Choroid plexus epithelial cell (primary cell): ENCODE results near the gene RAB7A.

Source experiments
- DNase-seq: peaks from one replicate; pipeline ENCODE4 v3.0.0-alpha.2; 2010; ENCODE audit warnings: low read depth
- H3K4me3 ChIP-seq: 2 replicates; pipeline ENCODE4 v1.5.1; 2011; ENCODE audit warnings: low read depth, mild to moderate bottlenecking, control low read depth, low read length, moderate library complexity
- CTCF ChIP-seq: conservative IDR thresholded peaks from 2 replicates; pipeline ENCODE4 v1.5.1; 2011; ENCODE audit warnings: low read depth, mild to moderate bottlenecking, control low read depth, inconsistent platforms, low read length, moderate library complexity

RAB7A gene

DNA sequence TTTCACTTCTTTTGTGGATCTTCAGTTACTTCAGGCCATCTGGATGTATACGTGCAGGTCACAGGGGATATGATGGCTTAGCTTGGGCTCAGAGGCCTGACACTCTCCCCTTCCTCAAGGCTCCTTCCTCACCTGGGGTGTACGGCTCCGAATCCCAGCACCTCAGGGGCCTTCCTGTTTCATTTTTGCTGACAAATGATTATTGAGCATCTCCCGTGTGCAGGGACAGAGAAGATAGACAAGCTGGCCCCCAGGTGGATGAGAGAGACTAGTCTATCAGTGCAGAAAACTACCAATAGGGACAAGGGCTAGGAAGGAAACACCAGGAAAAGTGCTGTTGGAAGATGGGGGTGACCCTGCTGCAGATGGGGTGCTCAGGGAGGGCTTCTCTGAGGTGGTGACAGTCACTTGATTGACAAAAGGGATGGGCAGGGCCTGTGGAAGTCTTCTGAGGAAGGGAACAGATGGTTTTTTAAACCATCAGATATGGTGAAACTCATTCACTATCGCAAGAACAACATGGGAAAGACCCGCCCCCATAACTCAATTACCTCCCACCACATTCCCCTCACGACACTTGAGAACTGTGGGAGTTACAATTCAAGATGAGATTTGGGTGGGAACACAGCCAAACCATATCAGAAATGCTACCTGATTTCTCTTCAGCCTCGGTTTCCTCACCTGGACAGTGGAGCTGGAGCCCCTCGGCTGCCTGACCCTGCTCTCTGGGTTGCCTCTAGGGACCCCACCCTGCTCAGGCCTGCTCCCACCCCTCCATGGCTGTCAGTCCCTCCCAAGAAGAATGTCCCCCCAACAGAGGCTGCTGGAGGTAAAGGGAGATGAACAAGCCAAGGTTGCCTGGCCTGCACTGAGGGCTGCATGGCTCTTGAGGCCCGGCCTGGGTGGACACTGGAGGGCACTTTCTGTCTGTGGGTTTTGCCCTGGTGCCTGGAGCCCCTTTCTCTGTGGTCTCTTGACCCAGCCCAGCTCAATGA, 116.2 kb downstream of the RAB7A start:
- DNase-seq = no peak
- H3K4me3 ChIP-seq = no peak overlapping the region
- TF ChIP-seq CTCF = no peak

DNA sequence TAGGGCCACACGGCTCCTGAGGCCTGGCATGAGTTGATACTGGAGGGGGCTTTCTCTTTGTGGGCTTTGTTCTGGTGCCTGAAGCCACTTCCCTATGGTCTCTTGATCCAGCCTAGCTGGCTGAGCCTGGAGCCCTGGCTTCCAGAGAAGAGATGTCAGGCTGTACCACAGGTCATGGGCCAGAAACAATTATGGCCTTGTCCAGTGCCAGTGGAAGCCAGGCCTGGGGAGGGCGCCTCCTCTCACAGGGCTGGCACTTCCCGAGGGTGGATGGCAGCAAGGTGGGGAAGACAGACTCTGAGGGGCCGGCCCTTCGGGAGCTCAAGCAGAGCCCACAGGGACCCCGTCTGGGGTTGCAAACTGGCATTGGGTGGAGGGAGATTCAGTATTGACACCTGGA, 118.5 kb downstream of the RAB7A start:
- DNase-seq = no peak
- TF ChIP-seq CTCF = no peak
- no peak overlapping the region for H3K4me3 ChIP-seq

DNA sequence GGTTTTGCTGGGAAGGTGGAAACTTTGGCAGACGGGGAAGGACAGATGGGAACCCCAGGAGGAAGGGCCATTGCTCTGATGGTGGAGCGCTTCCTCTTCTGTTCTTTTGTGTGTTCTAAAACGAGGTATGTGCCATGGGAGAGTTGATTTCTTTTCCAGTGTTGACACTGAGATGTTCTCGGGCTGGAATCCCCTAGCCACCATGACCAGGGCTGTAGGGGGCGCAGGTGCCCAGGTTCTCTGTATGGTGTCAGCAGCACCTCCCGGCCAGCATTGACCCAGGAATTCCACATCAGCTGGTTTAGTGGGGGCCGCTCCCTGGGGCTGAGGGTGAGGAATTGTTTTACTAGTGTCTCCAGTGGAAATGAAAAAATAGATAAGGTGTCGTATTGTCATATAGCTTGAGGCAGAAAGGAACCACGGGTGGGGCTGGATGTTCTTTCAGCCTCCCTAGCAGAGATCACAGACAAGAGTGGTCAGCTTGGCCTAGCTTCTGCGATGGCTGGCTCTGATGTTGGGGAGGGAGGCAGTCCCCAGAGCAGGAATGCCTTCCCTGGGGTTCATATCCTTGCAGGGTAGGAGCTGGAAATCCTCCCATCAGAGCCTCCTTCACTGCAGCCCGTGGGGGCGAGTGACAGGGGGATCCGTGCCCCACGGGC, 119.3 kb downstream of the RAB7A start:
- peak; percentile 31 for TF ChIP-seq CTCF
- DNase-seq = no peak
- H3K4me3 ChIP-seq = peak overlapping the region; percentile 53

GRCh38 chr3:128845778-128846485, 119.9 kb downstream of the RAB7A start:
- DNase-seq = peak; percentile 66
- H3K4me3 ChIP-seq = peak overlapping the region; percentile 53
- TF ChIP-seq CTCF = peak; percentile 56

DNA sequence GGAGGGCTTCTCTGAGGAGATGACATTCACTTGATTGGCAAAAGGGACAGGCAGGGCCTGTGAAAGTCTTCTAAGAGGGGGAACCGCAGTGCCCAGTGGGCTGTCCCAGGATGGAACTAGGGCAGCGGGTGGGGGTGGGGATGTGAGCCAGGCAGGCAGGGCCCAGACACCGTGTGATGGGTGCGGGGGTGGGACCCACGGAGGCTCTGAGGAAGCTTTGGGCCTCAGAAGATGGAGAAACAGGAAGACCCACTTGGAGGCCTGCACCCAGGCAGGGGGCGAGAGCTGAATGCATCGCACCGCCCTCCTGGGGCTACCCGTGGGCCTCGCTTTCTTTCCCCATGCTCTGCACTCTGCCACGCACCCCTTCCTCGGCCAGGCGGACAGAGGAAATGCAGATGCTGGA, 120.5 kb downstream of the RAB7A start:
- no peak for TF ChIP-seq CTCF
- H3K4me3 ChIP-seq = no peak overlapping the region
- DNase-seq = no peak

DNA sequence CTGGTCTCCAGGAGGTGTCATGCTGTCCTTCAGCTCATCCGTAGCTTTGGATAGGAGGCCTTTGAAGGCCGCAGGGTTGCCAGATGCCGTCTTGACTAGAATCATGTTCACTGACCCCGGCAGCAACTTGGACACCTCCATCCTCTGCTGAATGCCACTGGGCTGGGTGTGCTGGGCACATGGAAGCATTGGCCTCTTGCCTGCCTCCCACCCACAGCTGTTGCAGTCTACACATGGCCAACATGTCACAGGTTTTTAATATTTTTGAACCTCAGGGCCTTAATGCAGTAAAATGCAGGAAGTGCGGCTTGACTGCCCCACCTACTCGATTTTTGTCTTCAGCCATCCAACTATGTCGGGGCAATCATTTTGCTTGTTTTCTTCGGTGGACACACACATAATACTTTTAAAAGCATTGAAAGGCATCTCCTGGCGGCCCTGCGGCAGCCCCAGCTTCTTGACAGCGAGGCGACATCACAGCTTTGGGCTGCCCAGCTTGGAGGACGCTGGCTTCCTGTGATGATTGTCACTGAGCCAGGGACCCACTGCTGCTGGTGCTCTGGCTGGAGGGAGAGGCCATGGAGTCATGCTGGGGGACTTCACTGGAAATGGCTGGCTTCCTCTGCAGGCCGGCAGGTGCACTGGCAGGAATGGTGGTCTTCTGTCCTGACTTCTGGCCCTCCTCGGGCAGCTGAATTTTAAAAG, 121.8 kb downstream of the RAB7A start:
- no peak for DNase-seq
- H3K4me3 ChIP-seq = no peak overlapping the region
- no peak for TF ChIP-seq CTCF
